DND-41 (cell line): ENCODE measurements around the gene MRPL27.

Experiments
- ATAC-seq: fragments of 200-7000 bp; cut with Tn5 transposase; 3 replicates; pipeline ENCODE4 v1.9.1; 2021; ENCODE audit warnings: low read depth; ENCODE audit not compliant: insufficient read depth
- DNase-seq: peaks from one replicate; pipeline ENCODE4 v3.0.0-alpha.2; 2020
- H2AFZ ChIP-seq: 2 replicates; pipeline ENCODE4 v1.6.0; 2012; ENCODE audit warnings: low read depth, low read length
- H3K27ac ChIP-seq: 2 replicates; pipeline ENCODE4 v1.5.1; 2012; ENCODE audit warnings: low read length, inconsistent platforms
- H3K27me3 ChIP-seq: fragments of 200-600 bp; sonication (generic); 2 replicates; pipeline ENCODE4 v1.6.0; 2012; ENCODE audit warnings: low read length, mild to moderate bottlenecking, inconsistent platforms; ENCODE audit not compliant: insufficient read depth, poor library complexity
- H3K36me3 ChIP-seq: 2 replicates; pipeline ENCODE4 v1.5.1; 2012; ENCODE audit warnings: low read length, inconsistent platforms; ENCODE audit not compliant: insufficient read depth
- H3K4me1 ChIP-seq: 2 replicates; pipeline ENCODE4 v1.5.1; 2012; ENCODE audit warnings: mild to moderate bottlenecking, low read length; ENCODE audit not compliant: insufficient read depth
- H3K4me2 ChIP-seq: 2 replicates; pipeline ENCODE4 v1.6.0; 2012; ENCODE audit warnings: mild to moderate bottlenecking, moderate library complexity, low read length, inconsistent platforms; ENCODE audit not compliant: insufficient read depth
- H3K4me3 ChIP-seq, 2 experiments: fragments of 200-600 bp in 1 of 2; shearing (Covaris generic) in 1 of 2; 2 replicates each; pipeline ENCODE4 v1.5.1; 2012 to 2016; ENCODE audit warnings: inconsistent platforms in 2 of 2, low read length in 2 of 2, mild to moderate bottlenecking in 2 of 2, low read depth in 1 of 2, moderate library complexity in 1 of 2
- H3K79me2 ChIP-seq: 2 replicates; pipeline ENCODE4 v1.6.0; 2012; ENCODE audit warnings: low read length, inconsistent platforms; ENCODE audit not compliant: insufficient read depth
- H3K9ac ChIP-seq: 2 replicates; pipeline ENCODE4 v1.6.0; 2012; ENCODE audit warnings: low read depth, mild to moderate bottlenecking, inconsistent platforms, low read length, moderate library complexity
- H3K9me3 ChIP-seq: 2 replicates; pipeline ENCODE4 v1.5.1; 2012; ENCODE audit warnings: low read length, moderate library complexity, mild to moderate bottlenecking, inconsistent platforms; ENCODE audit not compliant: insufficient read depth, severe bottlenecking
- H4K20me1 ChIP-seq: 2 replicates; pipeline ENCODE4 v1.6.0; 2012; ENCODE audit warnings: low read length; ENCODE audit not compliant: insufficient read depth
- CTCF ChIP-seq: IDR thresholded peaks from 2 replicates; pipeline ENCODE4 v1.5.1; 2012; ENCODE audit warnings: borderline replicate concordance, low read length, moderate library complexity, mild to moderate bottlenecking; ENCODE audit not compliant: poor library complexity, severe bottlenecking; ENCODE audit errors: extremely low read depth
- EZH2 ChIP-seq: IDR thresholded peaks from 3 replicates; pipeline ENCODE4 v1.6.1; 2012; ENCODE audit warnings: borderline replicate concordance, low read depth, mild to moderate bottlenecking, moderate library complexity, low read length, inconsistent platforms; ENCODE audit not compliant: severe bottlenecking

The MRPL27 gene

GRCh38 chr17:50319306-50320004 is 53.5 kb downstream of the MRPL27 start:
- H4K20me1 ChIP-seq = no peaks in the 10 kb centered on the region
- H3K27ac ChIP-seq = no peak overlapping the region
- H3K4me1 ChIP-seq = no peaks in the 10 kb centered on the region
- DNase-seq = no peak
- TF ChIP-seq EZH2 (no peak), CTCF (no peak)
- no peaks in the 10 kb centered on the region for H3K9me3 ChIP-seq
- H3K9ac ChIP-seq = no peak overlapping the region
- no peak for ATAC-seq
- no peak overlapping the region for H3K4me3 ChIP-seq
- no peak overlapping the region for H2AFZ ChIP-seq
- H3K4me2 ChIP-seq = no peak overlapping the region
- H3K79me2 ChIP-seq = no peaks in the 10 kb centered on the region
- H3K36me3 ChIP-seq = no peaks in the 10 kb centered on the region
- H3K27me3 ChIP-seq = peaks cover 2% of the 10 kb centered on the region

- no peak overlapping the region for H3K4me2 ChIP-seq
- no peaks in the 10 kb centered on the region for H4K20me1 ChIP-seq
- no peak overlapping the region for H2AFZ ChIP-seq
- TF ChIP-seq EZH2 = no peak
- TF ChIP-seq CTCF = no peak
- H3K27ac ChIP-seq = no peak overlapping the region
- H3K9ac ChIP-seq = no peak overlapping the region
- H3K4me1 ChIP-seq = no peaks in the 10 kb centered on the region
- DNase-seq (no peak), ATAC-seq (no peak)
- H3K9me3 ChIP-seq = no peaks in the 10 kb centered on the region
- no peaks in the 10 kb centered on the region for H3K79me2 ChIP-seq
- peaks cover 2% of the 10 kb centered on the region for H3K27me3 ChIP-seq
- H3K36me3 ChIP-seq = no peaks in the 10 kb centered on the region
- H3K4me3 ChIP-seq = no peak overlapping the region
These were observed 54.3 kb downstream of the MRPL27 start for GRCh38 chr17:50318501-50319285.
